GM18502 (cell line): ENCODE data around the gene IFNGR1.
"Not testable (repeated sequence)": the region's sequence is repeated elsewhere in the genome, so short reads cannot be mapped to it uniquely, and the experiment has no call there.

ENCODE experiments used
- ATAC-seq: cut with Tn5 transposase; IDR thresholded peaks from one replicate; pipeline ENCODE4 v1.9.1; 2021; ENCODE audit warnings: mild to moderate bottlenecking; ENCODE audit not compliant: unreplicated experiment, poor library complexity

Gene IFNGR1

GRCh38 chr6:137218917-137219663 lies at the start of gene IFNGR1:
IFNGR1 (minus strand) TSS chr6:137219385; CDS start chr6:137219327, 58 bp downstream.
- peak; percentile 92 for ATAC-seq

GRCh38 chr6:137268911-137269310 lies 49.7 kb upstream of the IFNGR1 start:
- no peak for ATAC-seq

GRCh38 chr6:137266309-137266586 lies 47.1 kb upstream of the IFNGR1 start:
- ATAC-seq = no peak

DNA sequence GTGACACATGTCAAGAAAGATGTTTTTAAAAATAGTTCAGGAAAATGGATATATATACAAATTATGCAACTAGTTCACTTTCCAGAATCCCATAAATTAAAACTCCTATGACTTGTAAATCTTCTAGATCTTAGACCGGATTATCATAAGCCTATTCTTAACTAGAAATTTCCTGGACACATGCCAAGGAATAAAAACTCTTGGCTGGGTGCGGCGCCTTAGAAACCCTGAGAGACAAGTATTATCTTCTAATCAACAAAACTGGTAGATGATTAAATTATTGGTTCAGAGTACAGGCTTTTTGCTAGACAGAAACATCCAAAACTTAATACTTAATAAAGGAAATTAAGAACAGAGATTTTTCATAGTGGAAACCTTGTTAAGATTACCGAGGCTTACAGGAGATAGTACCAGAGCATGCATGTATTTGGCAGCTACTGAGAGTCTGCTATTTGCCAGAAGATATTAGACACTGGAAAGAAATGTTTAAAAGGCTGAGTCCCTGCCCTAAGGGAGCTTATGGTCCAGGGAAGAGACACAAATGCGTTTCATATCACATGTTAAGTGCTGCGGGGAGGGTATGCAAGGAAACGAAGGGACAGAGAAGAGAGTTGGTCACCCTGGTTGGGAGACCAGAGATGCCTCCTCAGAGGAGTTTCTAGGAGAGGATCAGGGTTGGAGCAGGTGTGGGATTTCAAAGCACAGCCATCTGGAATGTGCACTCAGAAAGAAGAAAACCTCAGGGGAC lies 46.5 kb upstream of the IFNGR1 start:
- no peak for ATAC-seq

DNA sequence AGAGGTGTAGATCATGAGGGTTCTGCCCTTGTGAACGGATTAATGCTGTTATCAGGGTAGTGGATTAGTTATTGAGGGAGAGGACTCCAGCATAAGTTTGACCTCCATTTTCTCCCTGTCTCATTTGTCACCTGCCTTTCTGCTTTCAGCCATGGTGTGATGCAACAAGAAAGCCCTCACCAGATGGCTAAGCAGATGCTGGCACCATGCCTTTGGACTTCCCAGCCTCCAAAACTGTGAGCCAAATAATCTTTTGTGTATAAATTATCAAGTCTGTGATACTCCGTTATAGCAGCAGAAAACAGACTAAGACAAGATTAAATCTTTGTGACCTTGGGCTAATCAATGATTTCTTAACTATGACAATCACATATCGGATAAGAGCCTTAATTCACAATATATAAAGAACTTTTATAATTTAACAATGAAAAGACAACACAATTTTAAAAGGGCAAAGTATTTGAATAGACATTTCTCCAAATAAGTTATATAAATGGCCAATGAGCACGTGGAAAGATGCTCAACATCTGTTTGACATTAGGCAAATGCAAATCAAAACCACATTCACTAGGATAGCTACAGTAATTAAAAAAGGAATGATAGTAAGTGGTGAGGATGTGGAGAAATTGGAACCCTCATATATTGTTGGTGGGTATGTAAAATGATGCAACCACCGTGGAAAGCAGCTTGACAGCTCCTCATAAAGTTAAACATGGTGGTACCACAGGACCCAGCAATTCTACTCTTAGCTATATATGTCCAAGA lies 45.3 kb upstream of the IFNGR1 start:
- ATAC-seq = no peak

GRCh38 chr6:137261761-137262160 lies 42.6 kb upstream of the IFNGR1 start:
- ATAC-seq = peak; percentile 69

- no peak for ATAC-seq
Observed at GRCh38 chr6:137261361-137261760, 42.2 kb upstream of the IFNGR1 start.

DNA sequence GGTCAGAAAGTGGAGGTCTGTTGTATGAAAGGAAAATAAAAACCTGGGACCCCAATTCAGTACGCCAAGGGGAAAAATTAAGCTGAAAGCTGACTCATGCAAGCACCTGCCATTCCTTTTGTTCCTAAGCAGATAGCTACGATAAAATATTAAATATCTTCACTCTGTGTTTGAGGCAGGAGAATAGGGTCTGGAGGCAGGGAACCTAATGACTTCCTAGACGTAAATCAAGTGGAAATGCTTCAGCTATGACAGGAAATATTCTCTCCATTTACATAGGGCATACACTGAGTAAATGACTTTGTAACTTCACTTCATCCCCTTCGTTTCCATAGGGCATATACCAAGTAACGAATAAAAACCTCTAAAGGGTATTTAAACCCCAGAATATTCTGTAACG lies 41.0 kb upstream of the IFNGR1 start:
- no peak for ATAC-seq

DNA sequence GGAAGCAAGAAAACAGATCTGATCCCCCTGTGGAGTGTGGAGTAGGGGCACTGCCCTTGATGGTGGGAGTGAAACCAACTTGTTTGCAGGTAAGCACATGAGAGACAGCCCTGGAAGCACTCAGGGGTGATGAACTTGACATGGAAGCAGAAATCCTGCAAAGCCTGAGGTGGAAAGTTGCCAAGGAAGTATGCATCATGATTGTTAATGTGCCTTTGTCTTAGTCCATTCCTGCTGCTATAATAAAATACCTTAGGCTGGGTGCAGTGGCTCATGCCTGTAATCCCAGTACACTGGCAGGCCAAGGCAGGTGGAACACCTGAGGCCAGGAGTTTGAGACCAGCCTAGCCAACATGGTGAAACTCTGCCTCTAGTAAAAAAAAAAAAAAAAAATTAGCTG lies 40.2 kb upstream of the IFNGR1 start:
- ATAC-seq = no peak

- no peak for ATAC-seq
Observed at GRCh38 chr6:137258170-137258569, 39.0 kb upstream of the IFNGR1 start.

DNA sequence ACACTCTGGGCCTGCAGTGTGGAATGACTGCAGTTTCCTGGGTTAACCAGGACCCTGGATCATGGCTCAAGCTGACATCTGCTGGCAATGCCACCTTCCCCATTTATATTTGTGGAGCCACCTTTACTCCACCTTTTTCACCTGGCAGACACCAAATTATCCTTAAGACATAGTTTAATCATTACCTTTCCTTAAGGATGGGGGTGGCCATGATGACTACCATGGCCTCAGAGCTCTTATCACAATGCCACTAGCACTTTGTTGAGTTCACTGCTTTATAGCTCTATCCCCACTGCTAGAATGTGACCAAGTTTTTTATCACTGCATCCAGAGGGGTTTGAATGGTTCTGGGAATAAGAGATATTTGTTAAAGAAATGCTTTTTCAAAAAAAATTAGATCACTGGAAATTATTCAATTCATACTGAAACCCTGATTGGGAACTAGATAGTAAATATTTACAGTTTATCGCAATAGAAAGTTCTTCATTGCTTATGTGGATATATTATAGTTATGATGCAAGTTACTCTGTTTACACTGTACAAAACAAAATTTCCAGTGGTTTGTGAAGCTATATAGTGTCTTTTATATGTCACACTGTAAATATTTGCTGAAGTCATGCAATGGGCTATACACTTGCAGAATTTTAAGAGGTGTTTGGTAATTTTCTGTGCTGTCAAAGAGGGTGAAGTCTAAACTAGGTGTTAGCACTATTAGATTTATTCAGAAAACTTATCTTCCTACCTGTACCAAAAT lies 37.3 kb upstream of the IFNGR1 start:
- no peak for ATAC-seq

DNA sequence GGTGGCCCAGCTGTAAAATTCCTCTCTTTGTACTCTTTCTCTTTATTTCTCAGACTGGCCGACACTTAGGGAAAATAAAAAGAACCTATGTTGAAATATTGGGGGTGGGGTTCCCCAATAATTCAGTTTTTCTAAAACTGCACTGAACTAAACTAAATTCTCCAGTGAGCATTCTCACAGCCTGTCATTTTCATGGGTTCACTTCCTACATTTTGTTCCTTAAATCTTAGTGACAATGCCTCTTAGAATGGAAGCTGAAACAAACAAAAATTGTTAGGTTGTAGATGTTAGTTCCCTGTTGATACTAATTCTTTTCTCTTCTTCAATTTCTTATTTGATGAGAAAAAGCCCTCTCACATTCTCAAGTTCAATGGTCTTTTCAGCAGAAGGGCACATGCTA lies 35.8 kb upstream of the IFNGR1 start:
- no peak for ATAC-seq

- ATAC-seq = not testable (repeated sequence)
Observed at GRCh38 chr6:137254430-137254829, 35.2 kb upstream of the IFNGR1 start.

DNA sequence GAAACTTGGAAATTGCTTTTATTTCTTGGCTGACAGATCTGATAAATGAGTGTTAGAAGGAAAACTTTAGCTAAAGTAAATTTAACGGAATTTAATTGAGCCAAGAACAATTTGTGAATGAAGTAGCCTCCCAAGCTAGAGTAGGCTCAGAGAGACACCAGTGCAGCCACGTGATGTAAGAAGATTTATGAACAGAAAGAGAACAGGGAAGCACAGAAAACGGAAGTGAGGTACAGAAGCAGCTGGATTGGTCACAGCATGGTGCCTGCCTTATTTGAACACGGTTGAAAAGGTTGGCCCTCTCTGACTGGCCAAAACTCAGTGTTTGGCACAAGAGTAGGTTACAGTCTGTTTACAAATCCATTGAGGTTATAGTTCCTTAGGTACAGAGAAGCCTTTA lies 29.5 kb upstream of the IFNGR1 start:
- peak; percentile 73 for ATAC-seq

- no peak for ATAC-seq
Observed at GRCh38 chr6:137247724-137248123, 28.5 kb upstream of the IFNGR1 start.

DNA sequence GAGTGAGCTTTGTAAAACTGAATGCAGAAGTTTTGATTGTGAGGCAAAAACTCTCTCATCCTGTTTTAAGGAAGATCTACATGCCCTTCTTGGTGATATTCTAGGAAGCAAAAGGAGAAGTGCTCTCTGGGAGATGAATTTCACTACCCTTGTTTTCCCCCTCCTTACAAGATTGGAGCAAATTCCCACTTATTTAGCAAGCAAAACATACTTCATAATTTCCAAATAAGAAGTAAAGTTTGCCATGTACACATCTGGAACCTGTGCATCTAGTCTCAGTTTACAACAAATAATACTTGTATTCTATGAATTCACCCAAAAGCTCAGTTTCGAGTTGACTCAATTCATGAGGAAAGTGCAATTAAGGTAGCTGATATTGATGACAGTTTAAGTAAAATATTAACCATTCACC lies 27.6 kb upstream of the IFNGR1 start:
- no peak for ATAC-seq

DNA sequence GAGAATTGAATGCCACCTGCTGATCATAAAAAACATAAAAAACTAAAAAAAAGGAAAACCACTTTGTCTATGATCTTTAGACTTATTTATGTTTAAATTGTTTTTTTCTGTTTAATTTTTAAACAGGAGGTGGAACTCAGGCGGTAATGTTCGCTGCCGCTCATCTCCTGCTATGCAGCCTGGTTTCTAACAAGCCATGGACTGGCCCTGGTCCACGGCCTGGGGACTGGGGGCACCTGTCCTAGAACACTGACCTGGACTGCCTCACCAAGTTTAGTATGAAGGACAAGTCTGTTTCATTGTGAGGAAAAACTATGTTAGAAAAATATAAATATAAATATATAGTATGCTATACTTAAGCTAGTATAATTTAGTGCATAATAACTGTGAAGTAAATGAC lies 27.0 kb upstream of the IFNGR1 start:
- ATAC-seq = no peak

DNA sequence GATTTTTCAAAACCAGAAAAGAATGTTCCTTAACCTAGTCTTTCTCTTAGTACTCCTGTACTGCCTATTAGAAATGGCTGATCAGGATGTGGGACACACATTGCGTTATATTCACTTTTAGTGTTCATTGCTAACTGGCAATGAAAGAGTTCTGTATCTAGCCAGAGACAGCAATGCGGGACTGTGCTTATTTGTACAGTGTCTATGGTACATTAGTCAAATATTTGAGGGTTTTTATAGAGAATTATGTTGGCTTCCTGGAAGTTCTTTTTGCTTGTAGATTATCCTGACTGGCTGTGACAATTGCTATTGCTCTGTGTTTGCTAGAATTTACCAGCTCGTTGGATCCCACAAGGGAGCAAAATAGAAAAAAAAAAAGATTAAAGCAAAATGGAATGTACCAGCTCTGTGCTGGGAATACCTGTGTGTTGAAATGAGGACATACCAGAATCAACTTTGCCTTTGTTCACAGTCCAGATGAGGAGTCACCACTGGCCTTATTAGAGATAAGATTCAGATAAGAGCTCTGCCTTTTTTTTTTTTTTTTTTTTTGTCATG lies 22.4 kb upstream of the IFNGR1 start:
- ATAC-seq = no peak

DNA sequence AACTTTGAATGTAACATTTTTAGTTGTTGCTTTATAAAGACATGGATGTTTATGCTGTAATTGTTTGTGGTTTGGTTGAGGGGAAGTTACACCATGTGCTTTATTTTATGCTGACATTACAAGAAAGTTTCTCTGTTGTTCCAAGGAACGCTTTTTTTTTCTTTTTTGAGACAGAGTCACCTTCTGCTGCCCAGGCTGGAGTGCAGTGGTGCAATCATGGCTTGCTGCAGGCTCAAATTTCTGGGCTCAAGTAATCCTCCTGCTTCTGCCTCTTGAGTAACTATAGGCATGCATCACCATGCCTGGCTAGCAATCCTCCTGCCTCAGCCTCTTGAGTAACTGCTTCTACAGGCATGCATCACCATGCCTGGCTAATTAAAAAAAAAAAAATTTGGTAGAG lies 21.0 kb upstream of the IFNGR1 start:
- ATAC-seq = no peak

- ATAC-seq = no peak
Observed at GRCh38 chr6:137237413-137238170, 18.4 kb upstream of the IFNGR1 start.
